T-helper 17 cell (primary cell): ENCODE measurements around the gene PRR14. TPM values are rescaled to one million over a fixed set of nuclear protein-coding genes. Genes with fewer than 3 reads are reported as not detected.
A peak's percentile ranks its signal among the peaks of the same experiment; 100 is the strongest.

ENCODE experiments used
- ATAC-seq: fragments of 150-1000 bp; cut with Tn5 transposase; 2 replicates; pipeline ENCODE4 v1.10.0; 2021; ENCODE audit warnings: mild to moderate bottlenecking, moderate library complexity
- DNase-seq, 3 donors: peaks; one replicate each; pipeline versions ENCODE4 v3.0.0 to v3.0.0-alpha.2; 2020 to 2021
- H3K9me3 ChIP-seq: one replicate; pipeline ENCODE4 v1.7.0; 2013; ENCODE audit warnings: low read length, mild to moderate bottlenecking; ENCODE audit not compliant: control insufficient read depth, poor library complexity, severe bottlenecking
- H3K27ac Mint-ChIP-seq: one replicate; pipeline ENCODE4 v1.8.0; 2022; ENCODE audit warnings: mild to moderate bottlenecking, moderate library complexity, mixed read lengths
- H3K27me3 Mint-ChIP-seq: one replicate; pipeline ENCODE4 v1.8.0; 2022; ENCODE audit warnings: mixed read lengths
- H3K36me3 Mint-ChIP-seq: one replicate; pipeline ENCODE4 v1.8.0; 2022; ENCODE audit warnings: low read depth, mixed read lengths
- H3K4me1 Mint-ChIP-seq: one replicate; pipeline ENCODE4 v1.8.0; 2022; ENCODE audit warnings: mild to moderate bottlenecking, mixed read lengths
- H3K4me3 Mint-ChIP-seq: one replicate; pipeline ENCODE4 v1.8.0; 2022; ENCODE audit warnings: mild to moderate bottlenecking, moderate library complexity, mixed read lengths
- total RNA-seq, 4 donors: library from RNA in 2 of 4; stranded (reverse) in 2 of 4; gene quantifications; one replicate each; pipeline ENCODE4 v1.2.3 and lab custom pipeline; 2022 to 2026

Gene PRR14
- total RNA-seq, 2 donors from 2014 or later = 74.1 to 89.1 TPM

DNA sequence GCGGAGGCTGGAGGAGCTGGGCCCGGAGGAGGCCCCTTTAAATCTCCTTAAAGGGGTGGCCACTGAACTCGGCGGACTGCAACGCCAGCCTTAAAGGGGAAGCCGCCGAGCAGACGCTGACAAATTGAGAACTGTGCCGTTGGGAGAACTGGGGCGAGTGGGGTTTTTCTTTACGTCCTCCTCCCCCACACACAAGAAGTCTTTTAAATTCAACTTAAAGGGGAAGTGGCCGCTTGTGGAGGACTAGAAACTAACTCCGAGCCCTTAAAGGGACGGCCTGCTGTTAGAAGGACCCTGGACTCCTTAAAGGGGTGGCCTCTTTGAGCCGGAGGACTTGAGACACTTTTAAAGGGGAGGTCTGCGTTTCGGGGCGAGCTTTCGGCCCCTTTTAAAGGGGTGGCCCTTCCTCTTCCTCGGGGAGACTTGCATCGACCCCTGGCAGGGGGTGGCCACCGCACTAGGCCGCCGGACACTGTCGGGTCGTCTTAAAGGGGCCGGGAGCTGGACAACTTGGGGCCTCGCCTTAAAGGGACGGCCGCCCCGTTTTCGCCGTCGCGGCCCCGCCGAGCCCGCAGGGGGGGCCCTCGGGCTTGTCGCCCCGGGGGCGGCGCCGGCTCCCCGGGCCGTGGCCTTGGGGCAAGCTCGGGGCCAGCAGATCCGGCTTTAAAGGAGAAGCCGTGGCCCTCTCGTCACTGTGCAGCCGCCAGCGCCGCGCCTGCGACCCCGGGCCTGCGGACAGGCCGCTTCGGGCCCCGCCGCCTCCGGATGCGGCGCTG is 8.2 kb downstream of the PRR14 start:
- Mint-ChIP-seq H3K4me1 (peaks cover 48% of the 10 kb centered on the region), H3K4me3 (peak overlapping the region; percentile 93), H3K36me3 (peaks cover 10% of the 10 kb centered on the region), H3K27me3 (no peaks in the 10 kb centered on the region), H3K27ac (peak overlapping the region; percentile 99)
- H3K9me3 ChIP-seq = no peaks in the 10 kb centered on the region
- ATAC-seq (peak; percentile 66), DNase-seq (peak in 1 of 3 donors; percentile 61)

GRCh38 chr16:30659507-30660423 is 9.0 kb downstream of the PRR14 start:
- no peaks in the 10 kb centered on the region for H3K9me3 ChIP-seq
- Mint-ChIP-seq H3K27ac (peak overlapping the region; percentile 96), H3K4me3 (peak overlapping the region; percentile 97), H3K4me1 (peaks cover 48% of the 10 kb centered on the region), H3K27me3 (no peaks in the 10 kb centered on the region), H3K36me3 (peaks cover 10% of the 10 kb centered on the region)
- DNase-seq = peak; percentile 30 to 51 (median 46)
- ATAC-seq = no peak

DNA sequence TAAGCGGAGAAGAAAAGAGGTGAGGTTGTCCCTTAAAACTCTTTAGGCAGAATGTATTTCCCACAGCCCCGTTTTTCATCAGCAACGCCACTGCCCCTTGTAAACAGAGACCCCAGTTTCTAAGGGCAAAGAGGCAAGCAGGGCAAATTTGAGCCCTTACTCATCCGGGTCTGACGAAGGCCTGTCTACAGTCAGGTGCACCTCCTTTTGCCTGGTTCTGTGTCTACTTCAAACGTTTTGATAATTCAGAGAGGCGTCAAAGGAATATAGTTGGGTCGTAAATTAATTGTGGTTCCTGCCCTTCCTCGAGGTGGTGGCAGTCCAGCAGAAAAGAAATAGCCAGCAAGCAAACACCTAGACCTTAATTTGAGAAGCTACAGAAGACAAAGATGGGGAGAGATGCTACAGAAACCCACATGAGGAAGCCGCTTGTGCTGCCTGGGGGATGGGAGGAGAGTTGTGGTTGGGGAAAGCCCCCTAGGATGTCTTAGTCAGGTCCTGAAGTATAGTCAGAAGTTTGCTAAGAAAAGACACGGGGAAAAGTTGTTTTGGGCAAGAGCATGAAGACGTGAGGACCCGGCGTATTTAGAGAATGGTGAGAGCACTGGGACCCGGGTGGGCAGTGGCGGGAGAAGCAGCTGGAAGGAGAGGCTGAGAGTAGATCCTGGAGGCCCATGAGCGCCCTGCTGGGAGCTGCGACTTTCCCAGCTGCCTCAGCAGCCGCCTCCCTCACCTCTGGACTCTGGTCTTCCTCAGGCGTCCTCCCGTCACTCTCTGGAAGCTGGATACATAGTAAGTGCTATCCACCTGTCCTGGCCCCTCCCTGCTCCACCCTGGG is 9.9 kb downstream of the PRR14 start:
- Mint-ChIP-seq H3K27ac (peak overlapping the region; percentile 96), H3K36me3 (peaks cover 8% of the 10 kb centered on the region), H3K27me3 (no peaks in the 10 kb centered on the region), H3K4me1 (peaks cover 51% of the 10 kb centered on the region), H3K4me3 (peak overlapping the region; percentile 97)
- H3K9me3 ChIP-seq = no peaks in the 10 kb centered on the region
- DNase-seq (peak; percentile 53 to 72 (median 62)), ATAC-seq (peak; percentile 15)

DNA sequence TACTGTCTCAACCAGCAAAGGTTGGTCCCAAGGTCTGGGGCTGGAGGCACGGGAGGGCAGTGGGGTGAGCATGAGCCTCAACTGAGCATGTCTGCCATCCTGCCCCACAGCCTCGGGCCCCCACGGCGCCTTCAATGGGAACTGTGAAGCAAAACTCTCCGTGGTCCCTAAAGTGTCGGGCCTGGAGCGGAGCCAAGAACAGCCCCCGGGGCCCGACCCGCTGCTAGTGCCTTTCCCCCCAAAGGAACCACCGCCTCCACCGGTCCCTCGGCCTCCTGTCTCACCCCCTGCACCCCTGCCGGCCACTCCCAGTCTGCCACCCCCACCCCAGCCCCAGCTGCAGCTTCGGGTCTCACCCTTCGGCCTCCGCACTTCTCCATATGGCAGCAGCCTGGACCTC is 11.7 kb downstream of the PRR14 start:
- no peak for ATAC-seq
- Mint-ChIP-seq H3K27me3 (no peaks in the 10 kb centered on the region), H3K4me1 (peaks cover 42% of the 10 kb centered on the region), H3K36me3 (peaks cover 8% of the 10 kb centered on the region), H3K27ac (peak overlapping the region; percentile 96), H3K4me3 (peak overlapping the region; percentile 97)
- no peaks in the 10 kb centered on the region for H3K9me3 ChIP-seq
- DNase-seq = no peak

DNA sequence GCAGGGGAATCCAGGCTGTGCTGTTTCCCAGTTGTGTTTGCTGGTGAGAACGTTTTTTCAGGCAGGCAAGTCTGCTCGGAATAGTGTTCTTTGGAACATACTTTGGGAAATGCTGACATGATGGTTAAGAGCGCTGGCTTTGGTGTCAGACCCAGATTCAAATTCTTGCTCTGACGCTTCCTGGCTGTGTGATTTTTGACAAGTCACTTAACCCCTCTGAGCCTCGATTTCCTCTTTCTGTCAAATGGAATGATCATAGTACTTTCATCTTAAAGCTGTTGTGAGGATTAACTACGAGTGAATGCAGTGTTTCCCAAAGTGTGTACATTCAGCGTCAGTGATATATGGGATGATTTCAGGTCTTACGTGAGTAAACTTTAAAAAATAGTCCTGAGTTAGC is 12.3 kb downstream of the PRR14 start:
- H3K9me3 ChIP-seq = no peaks in the 10 kb centered on the region
- DNase-seq (no peak), ATAC-seq (no peak)
- H3K27me3 Mint-ChIP-seq = no peaks in the 10 kb centered on the region
- peak overlapping the region; percentile 85 for H3K27ac Mint-ChIP-seq
- peak overlapping the region; percentile 43 for H3K4me3 Mint-ChIP-seq
- peaks cover 44% of the 10 kb centered on the region for H3K4me1 Mint-ChIP-seq
- peaks cover 12% of the 10 kb centered on the region for H3K36me3 Mint-ChIP-seq

GRCh38 chr16:30663820-30664219 is 13.1 kb downstream of the PRR14 start:
- Mint-ChIP-seq H3K27me3 (no peaks in the 10 kb centered on the region), H3K36me3 (peaks cover 15% of the 10 kb centered on the region), H3K4me3 (peak overlapping the region; percentile 43), H3K4me1 (peaks cover 39% of the 10 kb centered on the region), H3K27ac (peak overlapping the region; percentile 85)
- no peak for ATAC-seq
- no peaks in the 10 kb centered on the region for H3K9me3 ChIP-seq
- DNase-seq = no peak

DNA sequence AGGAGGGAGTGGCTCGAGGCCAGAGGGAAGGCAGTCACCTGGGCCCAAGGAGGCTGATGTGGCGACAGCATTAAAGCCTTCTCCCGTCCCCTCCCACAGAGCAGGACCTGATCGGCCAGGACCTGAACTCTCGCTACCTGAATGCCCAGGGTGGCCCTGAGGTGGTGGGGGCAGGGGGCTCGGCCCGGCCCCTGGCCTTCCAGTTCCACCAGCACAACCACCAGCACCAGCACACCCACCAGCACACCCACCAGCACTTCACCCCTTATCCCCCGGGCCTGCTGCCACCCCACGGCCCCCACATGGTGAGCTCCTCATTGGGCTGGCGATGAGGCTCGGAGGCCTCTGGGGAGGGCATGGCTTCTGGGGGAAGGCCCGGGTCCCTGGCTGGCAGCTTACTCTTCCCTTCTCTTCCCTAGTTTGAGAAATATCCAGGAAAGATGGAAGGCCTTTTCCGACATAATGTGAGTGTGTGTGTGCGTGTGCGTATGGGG is 13.9 kb downstream of the PRR14 start:
- Mint-ChIP-seq H3K36me3 (peaks cover 15% of the 10 kb centered on the region), H3K27ac (peak overlapping the region; percentile 69), H3K4me3 (peak overlapping the region; percentile 55)

GRCh38 chr16:30665155-30665829 is 14.5 kb downstream of the PRR14 start:
- H3K36me3 Mint-ChIP-seq = peaks cover 15% of the 10 kb centered on the region
- DNase-seq (no peak), ATAC-seq (no peak)
- H3K4me3 Mint-ChIP-seq = peak overlapping the region; percentile 55
- peaks cover 38% of the 10 kb centered on the region for H3K4me1 Mint-ChIP-seq
- H3K27ac Mint-ChIP-seq = peak overlapping the region; percentile 69
- no peaks in the 10 kb centered on the region for H3K9me3 ChIP-seq
- H3K27me3 Mint-ChIP-seq = no peaks in the 10 kb centered on the region

More for the DNA sequence above, 13.9 kb downstream of the PRR14 start:
- DNase-seq (no peak), ATAC-seq (no peak)
- Mint-ChIP-seq H3K27me3 (no peaks in the 10 kb centered on the region), H3K4me1 (peaks cover 38% of the 10 kb centered on the region)
- no peaks in the 10 kb centered on the region for H3K9me3 ChIP-seq

DNA sequence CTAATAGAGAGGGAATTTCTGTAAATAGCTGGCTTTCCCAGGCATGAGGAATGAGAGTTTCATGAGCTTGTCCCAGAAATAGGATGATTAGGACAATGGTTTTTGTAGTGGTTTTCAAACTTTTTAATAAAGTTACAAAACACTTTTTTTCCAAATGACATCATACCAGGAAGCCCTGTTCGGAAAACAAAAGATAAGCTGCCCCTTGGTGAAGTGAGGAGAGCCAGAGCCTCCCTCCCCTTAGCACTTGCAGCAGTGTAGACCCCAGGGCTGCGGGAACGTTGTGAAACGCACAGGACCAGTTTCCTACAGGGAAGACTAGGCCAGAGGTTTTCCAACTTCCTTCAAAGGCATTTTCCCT is 15.1 kb downstream of the PRR14 start:
- no peaks in the 10 kb centered on the region for H3K27me3 Mint-ChIP-seq
- H3K4me1 Mint-ChIP-seq = peaks cover 34% of the 10 kb centered on the region
- ATAC-seq = no peak
- H3K9me3 ChIP-seq = no peaks in the 10 kb centered on the region
- DNase-seq = no peak
- H3K27ac Mint-ChIP-seq = peak overlapping the region; percentile 69
- peaks cover 11% of the 10 kb centered on the region for H3K36me3 Mint-ChIP-seq
- no peak overlapping the region for H3K4me3 Mint-ChIP-seq

- H3K36me3 Mint-ChIP-seq = peaks cover 10% of the 10 kb centered on the region
- no peak for ATAC-seq
- no peak for DNase-seq
- peaks cover 26% of the 10 kb centered on the region for H3K4me1 Mint-ChIP-seq
- no peaks in the 10 kb centered on the region for H3K9me3 ChIP-seq
- H3K27me3 Mint-ChIP-seq = no peaks in the 10 kb centered on the region
- H3K27ac Mint-ChIP-seq = no peak overlapping the region
- H3K4me3 Mint-ChIP-seq = no peak overlapping the region
These were observed 15.9 kb downstream of the PRR14 start for GRCh38 chr16:30666681-30667080.

- H3K9me3 ChIP-seq = no peaks in the 10 kb centered on the region
- peaks cover 19% of the 10 kb centered on the region for H3K4me1 Mint-ChIP-seq
- no peak overlapping the region for H3K4me3 Mint-ChIP-seq
- H3K36me3 Mint-ChIP-seq = peaks cover 10% of the 10 kb centered on the region
- no peaks in the 10 kb centered on the region for H3K27me3 Mint-ChIP-seq
- ATAC-seq (no peak), DNase-seq (no peak)
- H3K27ac Mint-ChIP-seq = peak overlapping the region; percentile 86
These were observed 16.7 kb downstream of the PRR14 start for GRCh38 chr16:30667361-30667905.

GRCh38 chr16:30668393-30668792 is 17.6 kb downstream of the PRR14 start:
- no peaks in the 10 kb centered on the region for H3K9me3 ChIP-seq
- DNase-seq = no peak
- Mint-ChIP-seq H3K4me3 (no peak overlapping the region), H3K36me3 (peaks cover 7% of the 10 kb centered on the region), H3K27ac (peak overlapping the region; percentile 86), H3K4me1 (peaks cover 13% of the 10 kb centered on the region), H3K27me3 (no peaks in the 10 kb centered on the region)
- ATAC-seq = no peak
